SK-N-MC (cell line): ENCODE results near the gene MAN2A2.

ENCODE experiments used
- EZH2 ChIP-seq: fragments of 200-600 bp; sonication (generic); IDR thresholded peaks from one replicate; pipeline ENCODE4 v1.6.1; 2017; ENCODE audit warnings: antibody characterized with exemption
- FOXP2 ChIP-seq: optimal IDR thresholded peaks from 2 replicates; pipeline ENCODE3; 2011; ENCODE audit warnings: mild to moderate bottlenecking, moderate library complexity; ENCODE audit not compliant: insufficient read depth; ENCODE audit errors: extremely low read length, control extremely low read depth
- POLR2AphosphoS5 ChIP-seq: IDR thresholded peaks from 2 replicates; pipeline ENCODE4 v1.6.1; 2012; ENCODE audit warnings: mild to moderate bottlenecking, low read depth, low read length, borderline replicate concordance

GRCh38 chr15:90945091-90945490 is 42.0 kb downstream of the MAN2A2 start:
- TF ChIP-seq POLR2AphosphoS5 (no peak), EZH2 (no peak), FOXP2 (no peak)
